GM23338 (cell line): ENCODE results near the gene GFRA4. TPM values are rescaled to one million over a fixed set of nuclear protein-coding genes. Genes with fewer than 3 reads are reported as not detected.

Experiments used
- ATAC-seq: fragments of 200-7000 bp; cut with Tn5 transposase; 3 replicates; pipeline ENCODE4 v1.9.1; 2020
- DNase-seq: peaks from one replicate; pipeline ENCODE4 v3.0.0-alpha.2; 2015; ENCODE audit warnings: low spot score
- H2AFZ ChIP-seq: fragments of 200-600 bp; sonication (generic); 2 replicates; pipeline ENCODE4 v1.8.0; 2016; ENCODE audit warnings: antibody characterized with exemption, mild to moderate bottlenecking, moderate library complexity
- H3F3A ChIP-seq: fragments of 200-600 bp; sonication (generic); replicated peaks from 2 replicates; pipeline ENCODE4 v1.8.0; 2017; ENCODE audit warnings: antibody characterized with exemption, mixed run types, low read depth
- H3K27ac ChIP-seq: fragments of 200-600 bp; sonication (generic); 2 replicates; pipeline ENCODE4 v1.6.1; 2016; ENCODE audit warnings: low read depth
- H3K27me3 ChIP-seq: fragments of 200-600 bp; sonication (generic); 2 replicates; pipeline ENCODE4 v1.8.0; 2016; ENCODE audit warnings: mild to moderate bottlenecking, mixed run types, moderate library complexity; ENCODE audit not compliant: insufficient read depth
- H3K36me3 ChIP-seq: fragments of 200-600 bp; sonication (generic); 2 replicates; pipeline ENCODE4 v1.8.0; 2016; ENCODE audit warnings: mild to moderate bottlenecking; ENCODE audit not compliant: insufficient read depth
- H3K4me1 ChIP-seq: fragments of 200-600 bp; sonication (generic); 2 replicates; pipeline ENCODE4 v1.8.0; 2016; ENCODE audit warnings: mild to moderate bottlenecking, moderate library complexity; ENCODE audit not compliant: insufficient read depth
- H3K4me2 ChIP-seq: fragments of 200-600 bp; sonication (generic); 2 replicates; pipeline ENCODE4 v1.7.1; 2017; ENCODE audit warnings: mixed run types
- H3K4me3 ChIP-seq: fragments of 200-600 bp; sonication (generic); 2 replicates; pipeline ENCODE4 v1.6.1; 2016; ENCODE audit warnings: mixed run types
- H3K79me2 ChIP-seq: fragments of 200-600 bp; sonication (generic); replicated peaks from 2 replicates; pipeline ENCODE4 v1.8.0; 2017; ENCODE audit warnings: mild to moderate bottlenecking; ENCODE audit not compliant: insufficient read depth
- H3K9me2 ChIP-seq: fragments of 200-600 bp; sonication (generic); 2 replicates; pipeline ENCODE4 v1.8.0; 2017; ENCODE audit not compliant: insufficient read depth
- H4K20me1 ChIP-seq: fragments of 200-600 bp; sonication (generic); replicated peaks from 2 replicates; pipeline ENCODE4 v1.8.0; 2017; ENCODE audit warnings: mild to moderate bottlenecking; ENCODE audit not compliant: insufficient read depth
- H3K27ac Mint-ChIP-seq: 2 replicates; pipeline ENCODE4 v1.8.0; 2020; ENCODE audit warnings: inconsistent platforms, mild to moderate bottlenecking, moderate library complexity, mixed read lengths
- H3K27me3 Mint-ChIP-seq: 3 replicates; pipeline ENCODE4 v1.8.0; 2022; ENCODE audit warnings: low read depth, mild to moderate bottlenecking, moderate library complexity, mixed read lengths, inconsistent platforms; ENCODE audit not compliant: insufficient read depth, poor library complexity
- H3K36me3 Mint-ChIP-seq: 3 replicates; pipeline ENCODE4 v1.8.0; 2021; ENCODE audit warnings: low read depth, mild to moderate bottlenecking, inconsistent platforms, moderate library complexity, mixed read lengths
- H3K4me1 Mint-ChIP-seq: 3 replicates; pipeline ENCODE4 v1.8.0; 2020; ENCODE audit warnings: mild to moderate bottlenecking, inconsistent platforms, mixed read lengths
- H3K4me3 Mint-ChIP-seq: 3 replicates; pipeline ENCODE4 v1.8.0; 2021; ENCODE audit warnings: moderate library complexity, mild to moderate bottlenecking, inconsistent platforms, mixed read lengths
- H3K9me3 Mint-ChIP-seq: 3 replicates; pipeline ENCODE4 v1.8.0; 2020; ENCODE audit warnings: moderate library complexity, mild to moderate bottlenecking, inconsistent platforms, mixed read lengths
- CTCF ChIP-seq, 2 experiments: fragments of 200-600 bp in 1 of 2; sonication (generic) in 1 of 2; conservative IDR thresholded peaks; 2 replicates each; pipeline versions ENCODE4 v1.5.1 to v1.6.1; 2016 to 2017; ENCODE audit warnings: antibody characterized with exemption in 2 of 2, low read depth in 2 of 2, mild to moderate bottlenecking in 2 of 2, moderate library complexity in 1 of 2
- ETS1 ChIP-seq: IDR thresholded peaks from 2 replicates; pipeline ENCODE4 v1.6.1; 2016; ENCODE audit warnings: antibody characterized with exemption
- EZH2phosphoT487 ChIP-seq: fragments of 200-600 bp; sonication (generic); IDR thresholded peaks from one replicate; pipeline ENCODE4 v1.8.1; 2018; ENCODE audit warnings: antibody characterized with exemption; ENCODE audit not compliant: unreplicated experiment
- JUNB ChIP-seq: IDR thresholded peaks from one replicate; pipeline ENCODE4 v1.6.1; 2016; ENCODE audit warnings: antibody characterized with exemption; ENCODE audit not compliant: unreplicated experiment
- POLR2AphosphoS5 ChIP-seq: IDR thresholded peaks from 2 replicates; pipeline ENCODE4 v1.6.1; 2016; ENCODE audit warnings: antibody characterized with exemption, low read depth
- REST ChIP-seq: IDR thresholded peaks from one replicate; pipeline ENCODE4 v1.6.1; 2018; ENCODE audit warnings: antibody characterized with exemption; ENCODE audit not compliant: unreplicated experiment
- STAT1 ChIP-seq: IDR thresholded peaks from one replicate; pipeline ENCODE4 v1.6.1; 2016; ENCODE audit warnings: antibody characterized with exemption; ENCODE audit not compliant: unreplicated experiment
- polyA plus RNA-seq: library from polyadenylated mRNA; unstranded; fragments of >200 nt; fragmentation: Nextera tagmentation; extraction: Ambion mirVana; gene quantifications from 2 replicates; pipeline ENCODE4 v1.2.1, GENCODE V29; 2016
- total RNA-seq: library from RNA; depleted of rRNA; stranded (reverse); fragments of >200 nt; shearing (Covaris generic); gene quantifications from 2 replicates; pipeline ENCODE4 v1.2.3, GENCODE V29; 2014

The GFRA4 gene
- total and polyA plus RNA-seq, 2 experiments from 2014 or later = not detected

- Histone ChIP-seq H4K20me1 (no peaks in the 10 kb centered on the region), H2AFZ (peak overlapping the region; percentile 47; the same call in 1 of the 2 replicates)
- no peaks in the 10 kb centered on the region for H3K4me1 Mint-ChIP-seq
Observed at GRCh38 chr20:3710703-3711483, 47.7 kb upstream of the GFRA4 start.

GRCh38 chr20:3710011-3710466 is 46.8 kb upstream of the GFRA4 start:
- H3K27me3 Mint-ChIP-seq = peaks cover 8% of the 10 kb centered on the region
- no peak overlapping the region for H3K4me3 Mint-ChIP-seq
- Histone ChIP-seq H3K27ac (no peak overlapping the region), H2AFZ (no peak overlapping the region; the same call in 1 of the 2 replicates), H3K9me2 (no peaks in the 10 kb centered on the region), H3K4me2 (no peak overlapping the region), H3K36me3 (no peaks in the 10 kb centered on the region), H3K79me2 (no peaks in the 10 kb centered on the region), H3K4me1 (no peaks in the 10 kb centered on the region), H3K4me3 (no peak overlapping the region), H3F3A (no peaks in the 10 kb centered on the region), H4K20me1 (no peaks in the 10 kb centered on the region), H3K27me3 (no peaks in the 10 kb centered on the region)
- TF ChIP-seq REST (no peak), ETS1 (no peak), EZH2phosphoT487 (no peak), STAT1 (no peak), POLR2AphosphoS5 (no peak)
- H3K36me3 Mint-ChIP-seq = no peaks in the 10 kb centered on the region
- no peak overlapping the region for H3K27ac Mint-ChIP-seq
- ATAC-seq (no peak), DNase-seq (no peak)
- no peaks in the 10 kb centered on the region for H3K9me3 Mint-ChIP-seq
- H3K4me1 Mint-ChIP-seq = no peaks in the 10 kb centered on the region

More at GRCh38 chr20:3710703-3711483, 47.7 kb upstream of the GFRA4 start:
- H3K27me3 Mint-ChIP-seq = peaks cover 3% of the 10 kb centered on the region
- no peak overlapping the region for H3K4me3 Mint-ChIP-seq
- Histone ChIP-seq H3K36me3 (no peaks in the 10 kb centered on the region), H3K27ac (no peak overlapping the region), H3K4me1 (no peaks in the 10 kb centered on the region), H3F3A (no peaks in the 10 kb centered on the region), H3K27me3 (no peaks in the 10 kb centered on the region), H3K9me2 (no peaks in the 10 kb centered on the region), H3K4me2 (peak overlapping the region; percentile 73; the same call in 1 of the 2 replicates), H3K4me3 (no peak overlapping the region), H3K79me2 (no peaks in the 10 kb centered on the region)
- DNase-seq (peak; percentile 82), ATAC-seq (peak; percentile 91)
- H3K9me3 Mint-ChIP-seq = no peaks in the 10 kb centered on the region
- no peak overlapping the region for H3K27ac Mint-ChIP-seq
- no peaks in the 10 kb centered on the region for H3K36me3 Mint-ChIP-seq
- TF ChIP-seq JUNB (no peak), CTCF (conservative IDR thresholded peaks at IDR 0.05; ENCODE audit: low read depth in 2 of 2) (peak; percentile 91 to 99)
